ENCODE measurements around the gene CAMK2B. TPM values are rescaled to one million over a fixed set of nuclear protein-coding genes. Genes with fewer than 3 reads are reported as not detected.

The CAMK2B gene
- total RNA-seq, 1 experiment from 2014 or later = 0.34 TPM

DNA sequence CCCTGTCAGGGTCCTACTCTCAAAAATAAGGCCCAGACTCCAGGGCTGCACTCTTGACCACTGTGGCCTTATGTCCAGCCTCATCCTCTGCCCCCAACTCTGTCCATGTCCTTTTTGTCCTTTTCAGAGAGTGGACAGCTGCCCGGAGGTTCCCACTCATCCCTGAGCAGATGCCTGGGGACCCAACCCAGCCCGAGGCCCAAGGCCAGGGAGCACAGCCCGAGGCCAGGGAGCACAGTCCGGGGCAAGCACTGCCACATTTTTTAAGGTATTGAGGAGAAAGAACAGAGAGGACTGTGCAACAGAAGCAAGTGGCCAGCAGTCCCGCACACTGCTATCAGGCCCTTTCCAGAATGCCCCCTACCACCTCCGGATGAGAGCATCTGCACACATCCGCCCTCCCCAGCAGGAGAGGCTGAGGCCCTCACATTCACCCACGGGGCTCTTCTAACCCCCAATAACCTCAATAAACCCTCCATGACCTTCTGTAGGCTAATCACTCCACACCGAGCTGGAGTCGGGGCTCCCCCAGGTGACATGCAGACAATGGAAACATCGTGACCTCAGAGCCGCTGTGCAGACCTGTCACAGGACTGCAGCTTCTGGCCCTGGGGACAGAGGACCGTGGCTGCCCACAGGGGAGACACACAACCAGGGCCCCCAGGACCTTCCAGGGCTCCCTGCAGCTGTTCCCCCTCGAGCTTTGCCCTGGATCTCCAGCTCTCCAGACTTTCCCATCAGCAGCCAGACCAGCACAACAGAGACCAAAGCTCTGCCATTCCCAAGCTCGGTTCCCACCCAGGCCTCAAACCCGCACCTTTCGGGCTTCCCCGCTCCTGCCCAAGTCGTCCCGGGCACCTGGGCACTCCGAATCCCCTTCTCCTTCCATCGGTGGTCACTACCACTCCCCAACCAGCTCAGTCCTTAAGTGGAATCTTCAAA lies 51.4 kb downstream of the CAMK2B start:
- intact Hi-C loops (cut with micrococcal nuclease) = no loop called here
- POLR2A ChIA-PET = no interaction called here
- Histone ChIP-seq H2AFZ (ENCODE audit: low read depth, low read length, poor library complexity, severe bottlenecking) (no peak overlapping the region), H3K27me3 (ENCODE audit: insufficient read depth, low read length) (no peaks in the 10 kb centered on the region), H3K36me3 (ENCODE audit: control insufficient read depth in 1 of 2, insufficient read depth in 2 of 2, low read length in 2 of 2) (no peaks in the 10 kb centered on the region), H3K4me2 (ENCODE audit: low read length) (no peak overlapping the region), H3K9ac (ENCODE audit: low read length) (no peak overlapping the region), H3K9me3 (ENCODE audit: control insufficient read depth in 1 of 2, insufficient read depth in 1 of 2, low read depth in 1 of 2, low read length in 2 of 2) (no peaks in the 10 kb centered on the region), H3K27ac (ENCODE audit: low read depth, low read length) (no peak overlapping the region), H4K20me1 (ENCODE audit: insufficient read depth) (no peaks in the 10 kb centered on the region), H3K4me1 (ENCODE audit: control insufficient read depth in 1 of 2, insufficient read depth in 2 of 2, low read length in 2 of 2) (no peaks in the 10 kb centered on the region), H3K79me2 (ENCODE audit: insufficient read depth, low read length) (no peaks in the 10 kb centered on the region), H3K9me2 (ENCODE audit: insufficient read depth) (no peaks in the 10 kb centered on the region), H3K4me3 (replicated peaks in 1 of 2; ENCODE audit: low read depth in 1 of 2, low read length in 2 of 2) (no peak overlapping the region)
- no TSS peak for BruUV-seq (replicated peaks)
- no peak for DNase-seq (ENCODE audit: low read depth, low spot score)
- CTCF ChIA-PET = no interaction called here
- ATAC-seq = no peak
- TF ChIP-seq CBX3 (IDR thresholded peaks at IDR 0.05; ENCODE audit: low read depth) = no peak
- TF ChIP-seq, protein P1, sequence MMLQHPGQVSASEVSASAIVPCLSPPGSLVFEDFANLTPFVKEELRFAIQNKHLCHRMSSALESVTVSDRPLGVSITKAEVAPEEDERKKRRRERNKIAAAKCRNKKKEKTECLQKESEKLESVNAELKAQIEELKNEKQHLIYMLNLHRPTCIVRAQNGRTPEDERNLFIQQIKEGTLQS (IDR thresholded peaks at IDR 0.05) = no peak
- no peak for TF ChIP-seq FOSL1 (IDR thresholded peaks at IDR 0.05; ENCODE audit: low read depth)
- TF ChIP-seq, protein P2, sequence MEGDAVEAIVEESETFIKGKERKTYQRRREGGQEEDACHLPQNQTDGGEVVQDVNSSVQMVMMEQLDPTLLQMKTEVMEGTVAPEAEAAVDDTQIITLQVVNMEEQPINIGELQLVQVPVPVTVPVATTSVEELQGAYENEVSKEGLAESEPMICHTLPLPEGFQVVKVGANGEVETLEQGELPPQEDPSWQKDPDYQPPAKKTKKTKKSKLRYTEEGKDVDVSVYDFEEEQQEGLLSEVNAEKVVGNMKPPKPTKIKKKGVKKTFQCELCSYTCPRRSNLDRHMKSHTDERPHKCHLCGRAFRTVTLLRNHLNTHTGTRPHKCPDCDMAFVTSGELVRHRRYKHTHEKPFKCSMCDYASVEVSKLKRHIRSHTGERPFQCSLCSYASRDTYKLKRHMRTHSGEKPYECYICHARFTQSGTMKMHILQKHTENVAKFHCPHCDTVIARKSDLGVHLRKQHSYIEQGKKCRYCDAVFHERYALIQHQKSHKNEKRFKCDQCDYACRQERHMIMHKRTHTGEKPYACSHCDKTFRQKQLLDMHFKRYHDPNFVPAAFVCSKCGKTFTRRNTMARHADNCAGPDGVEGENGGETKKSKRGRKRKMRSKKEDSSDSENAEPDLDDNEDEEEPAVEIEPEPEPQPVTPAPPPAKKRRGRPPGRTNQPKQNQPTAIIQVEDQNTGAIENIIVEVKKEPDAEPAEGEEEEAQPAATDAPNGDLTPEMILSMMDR (IDR thresholded peaks at IDR 0.05 in 2 of 3, conservative IDR thresholded peaks at IDR 0.05 in 1 of 3; ENCODE audit: borderline replicate concordance in 1 of 3, insufficient read depth in 1 of 3, low read depth in 2 of 3, low read length in 2 of 3) = no peak
- TF ChIP-seq, protein P3, sequence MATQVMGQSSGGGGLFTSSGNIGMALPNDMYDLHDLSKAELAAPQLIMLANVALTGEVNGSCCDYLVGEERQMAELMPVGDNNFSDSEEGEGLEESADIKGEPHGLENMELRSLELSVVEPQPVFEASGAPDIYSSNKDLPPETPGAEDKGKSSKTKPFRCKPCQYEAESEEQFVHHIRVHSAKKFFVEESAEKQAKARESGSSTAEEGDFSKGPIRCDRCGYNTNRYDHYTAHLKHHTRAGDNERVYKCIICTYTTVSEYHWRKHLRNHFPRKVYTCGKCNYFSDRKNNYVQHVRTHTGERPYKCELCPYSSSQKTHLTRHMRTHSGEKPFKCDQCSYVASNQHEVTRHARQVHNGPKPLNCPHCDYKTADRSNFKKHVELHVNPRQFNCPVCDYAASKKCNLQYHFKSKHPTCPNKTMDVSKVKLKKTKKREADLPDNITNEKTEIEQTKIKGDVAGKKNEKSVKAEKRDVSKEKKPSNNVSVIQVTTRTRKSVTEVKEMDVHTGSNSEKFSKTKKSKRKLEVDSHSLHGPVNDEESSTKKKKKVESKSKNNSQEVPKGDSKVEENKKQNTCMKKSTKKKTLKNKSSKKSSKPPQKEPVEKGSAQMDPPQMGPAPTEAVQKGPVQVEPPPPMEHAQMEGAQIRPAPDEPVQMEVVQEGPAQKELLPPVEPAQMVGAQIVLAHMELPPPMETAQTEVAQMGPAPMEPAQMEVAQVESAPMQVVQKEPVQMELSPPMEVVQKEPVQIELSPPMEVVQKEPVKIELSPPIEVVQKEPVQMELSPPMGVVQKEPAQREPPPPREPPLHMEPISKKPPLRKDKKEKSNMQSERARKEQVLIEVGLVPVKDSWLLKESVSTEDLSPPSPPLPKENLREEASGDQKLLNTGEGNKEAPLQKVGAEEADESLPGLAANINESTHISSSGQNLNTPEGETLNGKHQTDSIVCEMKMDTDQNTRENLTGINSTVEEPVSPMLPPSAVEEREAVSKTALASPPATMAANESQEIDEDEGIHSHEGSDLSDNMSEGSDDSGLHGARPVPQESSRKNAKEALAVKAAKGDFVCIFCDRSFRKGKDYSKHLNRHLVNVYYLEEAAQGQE (IDR thresholded peaks at IDR 0.05; ENCODE audit: low read depth) = no peak
- TF ChIP-seq EZH2 (IDR thresholded peaks at IDR 0.05) = no peak
- RAD21 ChIA-PET (ENCODE audit: low non-redundant PET in 1 of 2, low total read pairs in 2 of 2, uncharacterized antibody in 2 of 2, unreplicated experiment in 2 of 2) = no interaction called here
